HG03354 (cell line): ENCODE measurements around the gene FMNL2.
A peak's percentile ranks its signal among the peaks of the same experiment; 100 is the strongest.
"Not testable (repeated sequence)": the region's sequence is repeated elsewhere in the genome, so short reads cannot be mapped to it uniquely, and the experiment has no call there.

ENCODE experiments used
- ATAC-seq: cut with Tn5 transposase; IDR thresholded peaks from one replicate; pipeline ENCODE4 v1.9.1; 2021; ENCODE audit warnings: mild to moderate bottlenecking; ENCODE audit not compliant: unreplicated experiment, poor library complexity, severe bottlenecking

The FMNL2 gene

DNA sequence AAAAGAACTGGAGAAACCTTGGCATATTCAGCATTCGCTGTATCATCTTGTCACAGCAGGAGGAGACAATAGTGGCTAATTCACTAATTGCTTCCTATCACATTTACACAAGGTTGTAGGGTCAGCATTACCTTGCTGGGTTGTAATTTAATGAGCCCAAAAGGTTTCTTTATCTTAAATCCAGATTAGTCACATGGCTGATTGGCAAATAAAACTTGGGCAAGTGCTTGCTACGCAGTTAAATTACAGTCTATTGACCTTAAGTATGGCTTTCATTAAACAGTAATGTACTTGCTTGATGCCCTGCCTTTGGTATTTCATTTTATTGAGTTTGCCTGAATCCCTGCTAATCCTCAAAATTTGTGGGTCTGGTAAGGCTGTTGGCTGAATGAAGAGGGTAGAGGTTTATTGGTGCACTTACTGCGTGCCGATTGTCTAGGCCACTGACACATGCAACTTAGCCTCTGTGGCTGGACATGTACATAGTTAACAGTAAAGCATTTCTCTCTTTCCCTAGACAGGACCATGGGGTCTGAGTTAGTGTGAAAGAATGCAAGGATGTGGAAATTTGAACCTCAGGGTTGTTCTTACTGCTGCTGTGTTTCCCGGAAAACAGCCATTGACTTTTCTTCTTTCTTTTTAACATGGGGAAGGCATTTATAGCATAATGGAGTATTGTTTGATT is 34.3 kb downstream of the FMNL2 start:
- ATAC-seq = no peak

DNA sequence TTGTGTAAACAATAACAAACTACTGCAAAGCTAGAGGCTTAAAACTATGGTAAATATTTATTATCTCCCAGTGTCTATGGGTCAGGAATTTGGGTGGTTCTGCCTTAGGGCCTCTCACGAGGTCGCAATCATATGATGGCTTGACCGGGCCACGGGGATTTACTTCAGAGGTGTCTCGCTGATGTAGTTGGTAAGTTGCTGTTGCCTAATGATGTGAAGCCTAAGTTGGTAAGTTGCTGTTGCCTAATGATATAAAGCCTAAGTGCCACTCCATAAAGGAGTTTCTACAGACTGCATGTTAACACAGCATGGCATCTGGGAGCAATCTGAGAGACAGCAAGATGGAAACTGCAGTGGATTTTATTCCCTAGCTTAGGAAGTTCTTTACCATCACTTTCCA is 35.8 kb downstream of the FMNL2 start:
- ATAC-seq = no peak

DNA sequence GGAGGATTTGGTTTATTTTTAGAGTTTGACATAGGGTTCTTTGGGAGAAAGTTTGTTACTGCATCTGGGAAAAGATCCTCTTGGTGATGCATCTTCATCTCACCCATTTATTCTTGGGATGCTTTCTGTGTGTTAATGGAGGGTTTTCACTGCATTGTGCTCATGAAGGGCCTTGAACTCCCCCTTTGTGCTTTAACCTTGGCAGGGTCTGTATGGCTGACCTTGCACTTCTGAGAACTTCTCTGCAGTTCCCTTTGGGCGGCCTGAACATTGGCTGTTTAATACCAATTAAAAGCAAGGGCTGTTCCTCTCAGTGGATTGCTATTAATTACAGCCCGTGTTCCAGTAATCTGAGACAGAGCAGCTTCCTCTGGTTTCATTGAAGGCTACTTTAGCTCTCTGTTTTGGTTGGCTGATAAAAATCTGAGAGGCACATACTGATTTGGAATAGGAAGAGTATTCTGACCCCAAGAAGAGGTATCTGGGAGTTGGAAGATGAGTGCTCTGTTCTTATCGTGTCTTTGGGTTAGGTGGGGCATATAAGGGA is 37.5 kb downstream of the FMNL2 start:
- ATAC-seq = no peak

DNA sequence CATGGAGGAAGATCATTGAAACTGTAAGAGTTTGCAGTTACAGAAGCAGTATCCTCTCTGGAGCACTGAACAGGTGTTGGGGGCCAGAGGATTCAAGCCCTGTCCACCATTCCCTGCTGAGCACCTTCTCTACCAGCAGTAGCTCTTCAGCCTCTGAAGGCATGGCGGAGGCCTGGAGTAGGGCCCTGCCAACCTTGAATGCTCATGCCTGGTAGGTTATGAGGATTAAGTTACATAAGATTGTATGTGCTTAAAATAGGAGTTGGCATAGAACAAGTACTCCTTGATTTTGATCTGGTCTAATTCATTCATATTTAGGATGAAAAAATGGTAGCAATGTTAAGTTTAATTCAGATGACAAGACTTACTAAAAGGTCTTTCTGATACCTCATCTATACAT is 40.2 kb downstream of the FMNL2 start:
- ATAC-seq = no peak

DNA sequence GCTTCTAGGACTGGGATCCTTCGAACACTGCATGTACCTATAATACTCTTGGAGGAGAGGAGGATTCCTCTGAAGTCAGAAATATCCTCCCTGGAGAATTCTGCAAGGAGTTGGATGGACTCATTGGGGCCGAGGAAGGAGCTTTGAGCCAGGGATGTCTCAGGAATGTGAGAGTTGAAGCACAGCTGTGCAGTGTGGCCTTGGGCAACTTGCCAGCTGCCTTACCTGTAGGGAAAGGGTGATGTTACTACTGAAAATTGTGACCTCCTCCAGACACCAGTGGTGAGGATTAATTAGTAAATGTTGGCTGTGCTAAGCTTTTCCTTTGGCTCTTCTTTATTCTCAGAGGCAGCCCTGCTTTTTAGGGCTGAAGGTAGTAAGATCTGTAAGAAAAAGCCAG is 41.4 kb downstream of the FMNL2 start:
- no peak for ATAC-seq

DNA sequence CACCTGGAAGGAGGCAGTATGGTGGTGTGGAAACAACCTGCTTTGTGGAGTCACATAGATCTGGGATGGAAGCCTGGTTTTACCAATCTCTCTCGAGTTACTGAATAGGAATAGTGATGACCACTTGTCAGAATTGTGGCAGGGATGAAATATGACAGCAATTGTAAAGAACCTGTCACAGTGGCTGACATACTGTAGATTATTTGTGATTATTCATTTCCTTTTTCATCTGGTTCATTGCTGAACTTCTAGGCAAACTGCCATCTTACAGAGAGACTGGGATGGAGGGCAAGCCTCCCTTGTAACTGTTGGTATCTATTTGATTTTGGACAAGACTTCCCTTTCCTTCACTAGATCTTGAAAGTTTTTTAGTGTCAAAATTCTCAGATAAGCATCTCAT is 42.0 kb downstream of the FMNL2 start:
- no peak for ATAC-seq

DNA sequence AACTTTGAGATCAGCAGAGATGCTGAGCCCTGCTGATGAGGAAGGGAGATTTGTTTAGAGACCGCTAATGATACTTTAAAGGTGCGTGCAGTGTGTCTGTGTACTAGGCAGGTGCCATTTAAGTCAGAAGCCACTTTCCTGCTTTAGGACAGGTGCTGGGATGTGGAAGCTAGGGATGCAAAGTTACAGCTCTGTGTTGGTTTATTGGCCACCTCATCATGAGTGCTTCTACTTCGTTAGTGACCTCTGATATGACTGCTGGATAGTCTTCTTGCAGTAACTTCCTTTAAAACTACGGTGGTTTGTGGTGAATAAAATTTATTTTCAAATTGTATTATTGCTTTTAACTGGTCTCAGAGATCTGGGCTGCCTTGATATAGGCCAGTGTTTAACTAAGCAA is 44.1 kb downstream of the FMNL2 start:
- no peak for ATAC-seq

DNA sequence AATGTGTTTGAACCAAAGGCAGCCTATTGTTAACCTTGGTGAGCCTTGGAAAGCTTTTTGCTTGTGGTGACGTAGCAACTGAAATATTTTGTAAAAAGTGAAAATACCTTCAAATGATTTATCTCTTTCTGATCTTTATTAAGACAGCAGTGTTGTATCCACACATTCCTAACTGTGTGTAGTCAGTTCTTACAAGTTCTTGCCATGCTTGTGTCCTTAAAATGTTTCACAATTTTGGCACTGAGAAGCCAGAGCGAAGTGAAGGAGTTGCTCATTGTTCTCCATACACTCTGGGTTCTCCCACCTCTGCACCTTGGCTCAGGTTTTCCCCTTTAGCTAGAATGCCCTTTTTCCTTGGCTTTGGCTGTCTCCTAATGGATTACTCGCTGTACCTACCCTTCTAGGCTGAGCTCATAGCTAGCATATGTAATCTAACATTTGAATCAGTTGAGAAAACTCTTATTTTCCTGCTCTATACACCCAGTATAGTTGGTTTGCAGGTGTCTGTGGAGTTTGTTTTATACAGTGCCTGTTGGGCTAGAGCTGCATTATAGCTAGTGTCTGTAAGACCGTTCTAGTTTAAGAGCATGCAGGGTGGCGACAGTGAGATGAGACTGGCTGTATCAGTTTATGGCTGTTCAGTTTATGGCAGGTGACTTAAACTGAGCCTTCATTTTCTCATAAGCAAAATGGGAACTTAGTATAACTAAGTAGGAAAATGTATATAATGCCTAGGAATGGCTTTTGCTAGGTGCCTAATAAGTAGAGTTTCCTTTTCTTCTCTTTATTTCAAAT is 45.5 kb downstream of the FMNL2 start:
- no peak for ATAC-seq

DNA sequence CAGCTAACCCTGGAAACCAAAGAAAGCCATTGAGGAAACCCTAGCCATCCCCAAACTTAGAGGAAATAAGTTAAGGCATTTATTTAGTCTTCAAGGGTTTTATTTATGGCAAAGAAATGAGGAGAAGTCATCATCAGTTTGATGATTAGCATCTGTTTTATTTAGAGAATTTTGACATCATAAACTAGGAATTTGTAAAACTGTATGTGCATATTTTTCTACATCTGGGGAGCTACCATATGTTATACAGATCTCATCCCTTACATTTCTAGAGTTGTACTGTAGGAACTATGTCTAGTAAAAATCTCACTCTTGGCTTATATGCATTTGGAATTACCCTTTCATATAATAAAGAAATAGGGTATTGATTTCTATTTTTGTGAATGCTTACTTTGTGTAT is 48.7 kb downstream of the FMNL2 start:
- ATAC-seq = no peak

DNA sequence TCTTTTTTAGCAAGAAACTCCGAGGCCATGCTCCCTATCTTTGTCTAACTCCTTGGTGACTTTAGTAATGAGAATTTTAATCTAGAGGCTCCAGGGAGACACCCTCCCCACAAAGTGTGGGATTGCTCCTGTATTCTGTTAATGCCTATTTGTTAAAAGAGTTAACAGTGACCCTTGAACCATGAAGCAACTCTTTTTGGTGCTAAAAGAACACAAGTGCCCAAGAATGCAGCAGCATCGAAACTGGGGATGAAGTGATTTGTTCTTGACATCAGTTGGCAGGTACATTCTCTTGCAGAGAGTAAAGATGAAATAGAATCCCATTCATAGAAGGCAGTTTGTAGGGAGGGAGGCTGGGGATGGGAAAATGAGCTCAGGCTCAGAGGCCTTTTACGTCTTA is 50.0 kb downstream of the FMNL2 start:
- ATAC-seq = no peak

DNA sequence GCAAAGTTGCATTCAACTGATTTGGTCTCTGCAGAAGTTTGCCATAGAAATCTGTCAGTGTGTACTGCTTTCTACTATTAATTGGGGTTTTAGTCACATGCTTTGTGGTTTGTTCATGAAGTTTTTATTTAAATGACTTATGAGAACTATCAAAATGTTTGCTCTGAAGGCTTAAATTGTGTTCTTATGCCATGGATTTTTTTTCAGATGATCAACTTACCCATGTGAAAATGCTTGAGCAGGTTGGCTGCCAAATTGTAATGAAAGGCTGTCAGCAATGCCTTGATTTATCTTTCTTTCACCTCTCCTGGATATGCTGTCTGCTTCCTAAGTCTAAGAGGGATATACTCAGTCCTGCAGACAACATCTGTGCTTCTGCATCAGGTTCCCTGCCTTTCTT is 50.7 kb downstream of the FMNL2 start:
- no peak for ATAC-seq

DNA sequence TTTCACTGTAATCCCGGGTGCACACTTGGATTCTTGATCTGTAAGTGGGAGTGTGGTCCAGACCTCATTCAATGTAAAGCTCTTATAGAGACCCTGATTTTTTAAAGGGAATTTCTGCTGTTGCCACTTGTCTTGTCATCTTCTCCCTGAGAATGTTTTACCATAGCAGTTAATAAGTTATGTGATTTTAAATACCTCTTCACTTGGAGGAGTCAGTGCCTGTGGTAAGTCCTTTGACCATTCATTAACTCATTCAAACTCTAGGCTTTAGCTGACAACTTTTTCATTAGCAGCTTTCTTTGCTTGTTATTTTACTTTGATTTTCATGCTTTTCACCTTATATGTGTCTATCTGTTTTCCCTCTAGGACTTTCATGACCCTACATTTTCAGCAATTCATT is 51.3 kb downstream of the FMNL2 start:
- ATAC-seq = peak; percentile 71

DNA sequence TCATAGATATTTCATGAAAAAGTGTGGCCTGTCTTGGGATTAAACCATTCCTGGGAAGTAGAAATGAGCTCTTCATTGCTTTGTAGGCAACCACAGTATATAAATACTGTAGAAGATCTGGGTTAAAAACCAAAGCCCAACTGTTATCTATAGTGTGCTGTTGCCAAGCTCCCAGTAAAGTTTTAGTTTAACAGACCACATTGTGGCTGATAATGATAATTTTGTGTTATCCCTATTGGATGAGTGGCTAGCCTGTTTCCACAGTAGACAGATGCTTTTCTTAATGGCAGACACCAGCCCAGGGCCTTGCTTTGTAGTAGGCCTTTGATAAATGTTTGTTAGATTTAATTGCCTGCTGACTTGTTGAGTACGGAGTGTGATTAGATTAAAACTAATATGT is 52.1 kb downstream of the FMNL2 start:
- no peak for ATAC-seq

DNA sequence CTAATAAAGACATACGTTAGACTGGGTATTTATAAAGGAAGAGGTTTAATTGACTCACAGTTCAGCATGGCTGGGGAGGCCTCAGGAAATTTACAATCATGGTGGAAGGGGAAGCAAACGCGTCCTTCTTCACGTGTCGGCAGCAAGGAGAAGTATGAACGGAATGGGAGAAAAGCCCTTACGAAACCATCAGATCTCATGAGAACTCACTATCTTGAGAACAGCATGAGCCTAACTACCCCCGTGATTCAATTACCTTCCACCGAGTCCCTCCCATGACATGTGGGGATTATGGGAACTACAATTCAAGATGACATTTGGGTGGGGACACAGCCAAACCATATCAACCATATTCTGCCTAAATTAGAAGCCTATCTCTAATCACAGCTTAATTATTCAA is 53.3 kb downstream of the FMNL2 start:
- not testable (repeated sequence) for ATAC-seq

DNA sequence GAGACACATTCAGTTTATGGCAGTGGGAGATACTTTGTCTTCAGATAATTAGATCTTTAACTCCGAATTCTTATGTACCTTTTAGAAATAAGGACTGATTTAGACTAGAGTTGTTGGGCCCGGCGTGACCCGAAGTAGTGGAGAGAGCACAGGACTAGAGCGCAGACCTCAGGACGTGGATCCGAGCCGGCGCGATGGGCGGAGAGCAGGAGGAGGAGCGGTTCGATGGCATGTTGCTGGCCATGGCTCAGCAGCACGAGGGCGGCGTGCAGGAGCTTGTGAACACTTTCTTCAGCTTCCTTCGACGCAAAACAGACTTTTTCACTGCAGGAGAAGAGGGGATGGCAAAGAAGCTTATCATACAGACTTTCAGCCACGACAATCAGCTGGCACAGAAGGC is 54.5 kb downstream of the FMNL2 start:
- ATAC-seq = no peak

DNA sequence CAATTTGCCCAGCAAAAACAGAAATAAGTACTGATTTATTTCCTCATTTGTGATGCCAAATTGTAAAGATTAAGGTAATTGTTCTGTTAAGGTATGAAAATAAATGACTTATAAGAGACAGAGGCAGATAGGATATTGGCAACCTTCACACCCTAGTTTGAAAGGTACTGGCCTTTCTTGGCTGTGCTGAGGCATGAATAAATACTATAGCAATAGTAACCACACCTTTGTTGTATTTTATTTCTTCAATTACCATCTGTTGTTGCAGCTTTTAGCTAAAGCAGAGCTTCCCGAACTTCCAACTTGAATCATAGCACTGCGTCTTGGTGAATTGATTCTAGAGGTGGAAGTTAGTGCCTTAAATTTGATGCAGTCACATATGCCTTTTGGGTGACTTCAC is 55.9 kb downstream of the FMNL2 start:
- ATAC-seq = no peak

DNA sequence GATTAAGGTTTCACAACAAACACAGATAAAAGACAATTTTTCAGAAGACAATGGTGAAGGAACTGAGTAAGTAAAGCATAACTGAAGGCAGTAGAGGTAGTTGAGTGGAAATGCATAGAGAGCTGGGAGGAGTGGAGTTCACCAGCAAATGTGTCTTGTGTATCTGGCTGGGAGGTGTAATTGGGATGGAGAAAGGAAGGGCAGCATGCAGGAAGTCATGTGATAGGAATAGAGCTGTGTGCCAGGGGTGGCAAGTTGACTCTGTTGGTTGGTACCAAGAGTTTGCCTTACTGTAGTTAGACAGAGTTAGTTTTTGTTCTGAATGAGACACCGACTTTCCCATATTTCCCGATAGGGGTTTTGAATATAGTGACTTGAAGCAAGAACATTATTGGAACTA is 56.3 kb downstream of the FMNL2 start:
- ATAC-seq = no peak

DNA sequence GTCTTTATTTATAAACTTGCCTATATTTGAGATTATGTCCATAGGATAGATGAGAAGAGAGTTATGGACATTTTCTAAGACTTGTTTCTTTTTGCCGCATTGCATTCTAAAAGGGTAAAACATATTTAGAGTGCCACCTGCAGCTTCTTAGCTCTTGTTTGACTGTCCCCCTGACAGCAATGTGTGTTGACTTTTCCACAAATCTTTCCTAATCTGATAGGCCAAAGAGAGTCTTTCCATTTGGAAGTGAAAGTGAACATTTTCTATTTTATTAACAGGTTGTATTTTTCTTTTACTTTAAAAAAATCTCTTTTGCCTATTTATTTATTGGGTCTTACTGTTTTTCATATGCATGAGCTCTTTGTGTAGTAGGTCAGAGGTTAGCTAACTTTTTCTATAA is 58.4 kb downstream of the FMNL2 start:
- no peak for ATAC-seq

DNA sequence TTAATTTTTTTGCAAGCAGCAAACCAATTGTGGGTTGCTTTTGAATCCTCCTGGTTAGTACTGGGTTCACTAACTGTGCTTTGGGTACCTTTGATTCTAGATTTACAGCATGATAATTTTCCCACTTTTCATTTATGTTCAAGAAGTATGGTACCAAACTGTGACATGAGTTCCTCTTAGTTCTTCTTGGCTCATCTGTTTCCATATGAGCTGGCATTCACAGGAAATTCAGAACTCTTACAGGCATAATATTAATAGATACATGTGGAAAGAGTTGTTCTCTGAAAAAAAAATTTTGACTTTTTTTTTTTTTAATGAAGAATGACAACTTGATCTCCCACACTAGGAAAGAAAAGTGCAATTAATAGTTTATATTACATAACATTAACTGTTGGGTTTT is 59.4 kb downstream of the FMNL2 start:
- no peak for ATAC-seq

DNA sequence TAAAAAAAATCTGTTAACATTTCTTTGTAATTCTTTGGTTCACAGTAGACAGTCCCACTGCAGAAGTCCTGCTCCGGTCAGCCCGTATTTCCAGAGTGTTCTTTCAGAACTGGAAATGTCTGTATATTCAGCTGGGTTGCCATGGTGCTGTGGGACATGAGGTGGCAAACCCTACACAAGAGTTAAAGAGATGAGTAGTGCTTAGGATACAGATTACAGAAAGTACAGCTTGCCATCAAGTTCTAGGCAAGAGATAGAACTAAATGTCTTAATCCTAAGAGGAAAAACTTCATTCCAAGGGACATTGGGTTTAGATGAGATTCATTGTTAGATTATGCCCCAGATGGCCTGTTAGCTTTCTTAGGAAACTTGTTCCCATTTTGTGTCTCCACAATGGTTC is 60.1 kb downstream of the FMNL2 start:
- no peak for ATAC-seq

DNA sequence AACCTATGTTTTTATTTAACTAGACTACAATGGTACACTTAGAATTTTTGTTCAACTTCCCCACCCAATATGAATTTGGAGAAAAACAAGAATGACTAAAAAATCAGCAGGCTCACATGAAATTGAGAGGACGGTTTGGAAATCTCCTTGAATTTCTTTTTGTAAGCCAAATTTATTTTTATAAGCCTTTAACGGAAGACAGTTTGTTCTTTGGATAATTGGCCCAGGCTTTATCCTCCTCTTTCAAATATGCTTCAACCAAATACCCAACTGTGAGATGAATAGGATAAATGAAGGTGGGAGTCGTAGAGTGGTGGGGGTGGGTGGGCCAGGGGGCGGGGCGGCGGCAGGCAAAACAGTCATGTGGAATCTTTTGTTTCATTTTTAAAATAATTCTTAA is 60.6 kb downstream of the FMNL2 start:
- no peak for ATAC-seq
